OCI-LY3 (cell line): ENCODE data around the gene WDR20.
"Not testable (repeated sequence)": the region's sequence is repeated elsewhere in the genome, so short reads cannot be mapped to it uniquely, and the experiment has no call there.

Source experiments
- H2AFZ ChIP-seq: fragments of 200-600, 300-600 bp; shearing (Covaris generic); 2 replicates; pipeline ENCODE4 v1.6.0; 2014; ENCODE audit warnings: antibody characterized with exemption, low read depth, low read length
- H3K27ac ChIP-seq: fragments of 200-600, 300-600 bp; sonication (generic); 2 replicates; pipeline ENCODE4 v1.5.1; 2014; ENCODE audit warnings: mild to moderate bottlenecking, low read length, moderate library complexity, mixed read lengths
- H3K27me3 ChIP-seq: fragments of 200-600, 300-600 bp; sonication (generic); 2 replicates; pipeline ENCODE4 v1.6.1; 2014; ENCODE audit warnings: low read depth, low read length, mixed read lengths
- H3K36me3 ChIP-seq: fragments of 200-600, 300-600 bp; sonication (generic); replicated peaks from 2 replicates; pipeline ENCODE3; 2014; ENCODE audit warnings: low read depth, low read length, mixed read lengths
- H3K4me1 ChIP-seq: fragments of 300-600, 200-600 bp; sonication (generic); 2 replicates; pipeline ENCODE4 v1.6.1; 2014; ENCODE audit warnings: low read length, mixed read lengths
- H3K4me2 ChIP-seq: fragments of 200-600, 300-600 bp; sonication (generic); 2 replicates; pipeline ENCODE4 v1.6.1; 2014; ENCODE audit warnings: low read length, mixed read lengths
- H3K4me3 ChIP-seq: fragments of 300-600, 200-600 bp; sonication (generic); 2 replicates; pipeline ENCODE4 v1.5.1; 2014; ENCODE audit warnings: antibody characterized with exemption, mild to moderate bottlenecking, low read length, moderate library complexity
- H3K79me2 ChIP-seq: fragments of 300-600, 200-600 bp; shearing (Covaris generic); 2 replicates; pipeline ENCODE4 v1.6.1; 2014; ENCODE audit warnings: mild to moderate bottlenecking, low read length, mixed read lengths
- H3K9ac ChIP-seq: fragments of 300-600, 200-600 bp; shearing (Covaris generic); 2 replicates; pipeline ENCODE4 v1.6.0; 2014; ENCODE audit warnings: mild to moderate bottlenecking, low read length, moderate library complexity
- H3K9me3 ChIP-seq: fragments of 200-600, 300-600 bp; shearing (Covaris generic); 2 replicates; pipeline ENCODE4 v1.6.1; 2014; ENCODE audit warnings: low read length, mixed read lengths; ENCODE audit not compliant: insufficient read depth
- H4K20me1 ChIP-seq: fragments of 200-600, 300-600 bp; sonication (generic); 2 replicates; pipeline ENCODE4 v1.6.1; 2016; ENCODE audit warnings: low read length, mixed read lengths; ENCODE audit not compliant: insufficient read depth
- EZH2phosphoT487 ChIP-seq: fragments of 200-600 bp; shearing (Covaris generic); IDR thresholded peaks from 2 replicates; pipeline ENCODE4 v1.6.1; 2018; ENCODE audit warnings: antibody characterized with exemption, mixed run types, low read depth
- TF ChIP-seq, protein P1 (sequence below): fragments of 200-600, 300-600 bp; sonication (generic); IDR thresholded peaks from 2 replicates; pipeline ENCODE4 v1.5.1; 2014; ENCODE audit warnings: antibody characterized with exemption, low read length, low read depth

Gene WDR20

DNA sequence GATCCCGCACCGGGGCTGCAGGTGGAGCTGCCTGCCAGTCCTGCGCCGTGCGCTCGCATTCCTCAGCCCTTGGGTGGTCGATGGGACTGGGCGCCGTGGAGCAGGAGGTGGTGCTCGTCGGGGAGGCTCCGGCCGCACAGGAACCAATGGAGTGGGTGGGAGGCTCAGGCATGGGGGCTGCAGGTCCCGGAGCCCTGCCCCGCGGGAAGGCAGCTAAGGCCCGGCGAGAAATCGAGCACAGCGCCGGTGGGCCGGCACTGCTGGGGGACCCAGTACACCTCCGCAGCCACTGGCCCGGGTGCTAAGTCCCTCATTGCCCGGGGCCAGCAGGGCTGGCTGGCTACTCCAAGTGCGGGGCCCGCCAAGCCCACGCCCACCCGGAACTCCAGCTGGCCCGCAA is 4.2 kb upstream of the WDR20 start:
- H3K4me2 ChIP-seq, H3K9me3 ChIP-seq, H3K36me3 ChIP-seq, H4K20me1 ChIP-seq, H3K4me1 ChIP-seq, H2AFZ ChIP-seq, H3K4me3 ChIP-seq, H3K27ac ChIP-seq, H3K27me3 ChIP-seq, H3K9ac ChIP-seq: not testable (repeated sequence)
- H3K79me2 ChIP-seq = peaks cover 17% of the 10 kb centered on the region

DNA sequence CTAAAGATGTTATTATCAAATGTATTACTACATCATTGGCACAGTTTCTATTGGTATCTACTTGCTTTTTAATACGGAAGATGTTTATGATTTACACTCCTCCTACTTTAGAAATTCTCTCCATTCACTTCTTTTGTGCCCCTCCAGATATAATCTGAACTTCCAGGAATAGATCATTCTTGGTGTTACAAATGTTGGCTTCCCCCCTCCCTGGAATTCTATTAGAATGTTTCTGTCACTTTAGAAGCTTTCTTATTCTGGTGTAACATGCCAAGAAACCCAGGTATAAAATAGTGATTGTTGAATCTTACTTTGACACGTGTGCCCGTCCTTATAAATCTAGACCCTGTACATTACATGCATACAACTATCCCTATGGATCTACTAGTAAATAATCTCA is 1.2 kb upstream of the WDR20 start:
- Histone ChIP-seq H3K79me2 (peaks cover 45% of the 10 kb centered on the region), H4K20me1 (peaks cover 7% of the 10 kb centered on the region), H3K4me2 (peak overlapping the region; percentile 76), H3K27ac (peak overlapping the region; percentile 65; the same call in 1 of the 2 replicates), H3K27me3 (no peaks in the 10 kb centered on the region), H3K4me3 (peak overlapping the region; percentile 89), H3K4me1 (peaks cover 14% of the 10 kb centered on the region), H3K36me3 (no peaks in the 10 kb centered on the region), H3K9me3 (no peaks in the 10 kb centered on the region), H3K9ac (peak overlapping the region; percentile 72), H2AFZ (peak overlapping the region; percentile 95)
- no peak for TF ChIP-seq EZH2phosphoT487
- TF ChIP-seq, protein P1, sequence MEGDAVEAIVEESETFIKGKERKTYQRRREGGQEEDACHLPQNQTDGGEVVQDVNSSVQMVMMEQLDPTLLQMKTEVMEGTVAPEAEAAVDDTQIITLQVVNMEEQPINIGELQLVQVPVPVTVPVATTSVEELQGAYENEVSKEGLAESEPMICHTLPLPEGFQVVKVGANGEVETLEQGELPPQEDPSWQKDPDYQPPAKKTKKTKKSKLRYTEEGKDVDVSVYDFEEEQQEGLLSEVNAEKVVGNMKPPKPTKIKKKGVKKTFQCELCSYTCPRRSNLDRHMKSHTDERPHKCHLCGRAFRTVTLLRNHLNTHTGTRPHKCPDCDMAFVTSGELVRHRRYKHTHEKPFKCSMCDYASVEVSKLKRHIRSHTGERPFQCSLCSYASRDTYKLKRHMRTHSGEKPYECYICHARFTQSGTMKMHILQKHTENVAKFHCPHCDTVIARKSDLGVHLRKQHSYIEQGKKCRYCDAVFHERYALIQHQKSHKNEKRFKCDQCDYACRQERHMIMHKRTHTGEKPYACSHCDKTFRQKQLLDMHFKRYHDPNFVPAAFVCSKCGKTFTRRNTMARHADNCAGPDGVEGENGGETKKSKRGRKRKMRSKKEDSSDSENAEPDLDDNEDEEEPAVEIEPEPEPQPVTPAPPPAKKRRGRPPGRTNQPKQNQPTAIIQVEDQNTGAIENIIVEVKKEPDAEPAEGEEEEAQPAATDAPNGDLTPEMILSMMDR = no peak

DNA sequence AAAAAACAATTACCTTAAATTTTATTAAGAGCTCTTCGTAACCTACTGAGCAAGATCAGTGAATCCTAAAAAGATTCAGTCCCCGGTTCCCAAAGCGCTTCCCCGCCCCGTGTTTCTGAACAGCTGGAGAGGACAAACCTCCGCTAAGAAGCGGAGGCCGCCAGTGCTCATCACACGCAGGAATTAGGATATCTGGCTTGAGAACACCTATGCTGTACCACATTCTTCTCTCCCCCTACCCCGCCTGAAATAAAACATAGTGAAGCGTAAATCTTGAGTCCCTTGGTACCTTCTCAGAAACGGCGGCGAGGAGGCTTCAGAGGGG is 774 bp upstream of the WDR20 start:
- H3K9me3 ChIP-seq = no peaks in the 10 kb centered on the region
- H4K20me1 ChIP-seq = peaks cover 7% of the 10 kb centered on the region
- peak overlapping the region; percentile 65 for H3K27ac ChIP-seq
- peaks cover 47% of the 10 kb centered on the region for H3K79me2 ChIP-seq
- peak overlapping the region; percentile 72 for H3K9ac ChIP-seq
- H3K4me2 ChIP-seq = peak overlapping the region; percentile 76
- no peaks in the 10 kb centered on the region for H3K27me3 ChIP-seq
- H2AFZ ChIP-seq = peak overlapping the region; percentile 95
- H3K4me3 ChIP-seq = peak overlapping the region; percentile 89
- H3K4me1 ChIP-seq = peaks cover 14% of the 10 kb centered on the region
- H3K36me3 ChIP-seq = no peaks in the 10 kb centered on the region
- no peak for TF ChIP-seq EZH2phosphoT487
- TF ChIP-seq, protein P1 = no peak

DNA sequence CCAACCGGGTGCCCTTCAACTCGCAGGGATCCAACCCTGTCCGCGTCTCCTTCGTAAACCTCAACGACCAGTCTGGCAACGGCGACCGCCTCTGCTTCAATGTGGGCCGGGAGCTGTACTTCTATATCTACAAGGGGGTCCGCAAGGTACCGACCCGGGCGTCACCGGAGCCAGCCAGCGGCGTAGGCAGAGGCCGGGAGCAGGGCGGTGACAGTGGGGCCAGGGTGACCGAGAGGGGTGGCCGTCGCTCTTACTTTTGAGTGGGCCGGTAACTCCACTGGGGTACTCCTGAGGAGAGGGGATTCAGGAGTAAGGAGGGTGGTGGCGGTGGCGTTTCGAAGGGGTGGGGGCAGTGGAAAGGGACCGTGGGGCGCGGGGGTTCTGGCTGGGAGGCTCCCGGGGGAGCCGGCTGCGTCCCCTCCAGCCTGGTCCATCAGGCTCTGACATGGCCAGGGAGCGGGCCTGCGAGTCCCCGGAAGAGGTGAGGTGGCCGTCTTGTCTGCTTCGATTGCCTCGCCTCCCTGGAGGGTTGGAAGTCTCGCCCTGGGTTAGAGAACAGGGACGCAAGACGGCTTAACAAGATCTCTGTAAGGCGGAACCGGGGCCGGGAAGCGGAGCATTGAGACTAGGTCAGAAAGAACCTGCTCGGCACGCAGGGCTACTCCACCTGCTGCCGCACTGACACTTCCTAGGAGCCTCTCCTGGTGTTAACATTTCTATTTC is 491 bp downstream of the WDR20 start:
- Histone ChIP-seq H2AFZ (peak overlapping the region; percentile 52; the same call in 1 of the 2 replicates), H3K79me2 (peaks cover 56% of the 10 kb centered on the region), H3K27ac (peak overlapping the region; percentile 47), H3K4me2 (peak overlapping the region; percentile 89), H3K9ac (peak overlapping the region; percentile 79), H4K20me1 (peaks cover 8% of the 10 kb centered on the region), H3K36me3 (no peaks in the 10 kb centered on the region), H3K9me3 (no peaks in the 10 kb centered on the region), H3K4me1 (peaks cover 14% of the 10 kb centered on the region), H3K27me3 (no peaks in the 10 kb centered on the region), H3K4me3 (peak overlapping the region; percentile 89)
- TF ChIP-seq, protein P1 = no peak
- no peak for TF ChIP-seq EZH2phosphoT487
